Natural killer cell (primary cell): ENCODE results near the gene IMPG2. TPM values are rescaled to one million over a fixed set of nuclear protein-coding genes. Genes with fewer than 3 reads are reported as not detected.

ENCODE experiments used
- ATAC-seq, 3 donors: fragments of 150-1000 bp in 2 of 3; fragments of 200-7000 bp in 1 of 3; cut with Tn5 transposase; 1 replicate in 1 of 3; 2 replicates in 2 of 3; pipeline ENCODE4 v1.10.0; 2021; ENCODE audit warnings: mild to moderate bottlenecking in 2 of 3, moderate library complexity in 2 of 3
- DNase-seq, 2 donors: peaks; one replicate each; pipeline versions ENCODE4 v3.0.0 to v3.0.0-alpha.2; 2013 to 2021; ENCODE audit warnings: mixed read lengths in 1 of 2
- H3K27ac ChIP-seq: one replicate; pipeline ENCODE4 v1.5.1; 2013; ENCODE audit warnings: mild to moderate bottlenecking, low read length
- H3K27me3 ChIP-seq: one replicate; pipeline ENCODE4 v1.6.1; 2013; ENCODE audit warnings: low read length; ENCODE audit not compliant: control insufficient read depth, insufficient read depth
- H3K36me3 ChIP-seq: one replicate; pipeline ENCODE4 v1.6.1; 2013; ENCODE audit warnings: low read length; ENCODE audit not compliant: control insufficient read depth, insufficient read depth
- H3K4me1 ChIP-seq: one replicate; pipeline ENCODE4 v1.6.1; 2013; ENCODE audit warnings: low read length; ENCODE audit not compliant: control insufficient read depth, insufficient read depth
- H3K4me3 ChIP-seq: one replicate; pipeline ENCODE4 v1.5.1; 2013; ENCODE audit warnings: low read length
- H3K9me3 ChIP-seq: one replicate; pipeline ENCODE4 v1.6.1; 2013; ENCODE audit warnings: low read length; ENCODE audit not compliant: control insufficient read depth, insufficient read depth
- H3K27ac Mint-ChIP-seq, 2 donors: one replicate each; pipeline ENCODE4 v1.8.0; 2022; ENCODE audit warnings: mild to moderate bottlenecking in 2 of 2, mixed read lengths in 2 of 2, moderate library complexity in 1 of 2
- H3K27me3 Mint-ChIP-seq, 2 donors: one replicate each; pipeline ENCODE4 v1.8.0; 2022; ENCODE audit warnings: low read depth in 2 of 2, mixed read lengths in 2 of 2
- H3K36me3 Mint-ChIP-seq: one replicate; pipeline ENCODE4 v1.8.0; 2022; ENCODE audit warnings: mixed read lengths
- H3K4me1 Mint-ChIP-seq, 2 donors: one replicate each; pipeline ENCODE4 v1.8.0; 2022; ENCODE audit warnings: mixed read lengths in 2 of 2
- H3K4me3 Mint-ChIP-seq: one replicate; pipeline ENCODE4 v1.8.0; 2022; ENCODE audit warnings: mild to moderate bottlenecking, moderate library complexity, mixed read lengths
- H3K9me3 Mint-ChIP-seq, 2 donors: one replicate each; pipeline ENCODE4 v1.8.0; 2022; ENCODE audit warnings: mixed read lengths in 2 of 2
- CTCF ChIP-seq: fragments of 200-600 bp; IDR thresholded peaks from one replicate; pipeline ENCODE4 v1.8.0; 2022; ENCODE audit warnings: antibody characterized with exemption
- WGBS: methylation state at CpG from one replicate; pipeline ENCODE4 v1.1.7; 2013; ENCODE audit warnings: missing lambda C conversion rate; ENCODE audit not compliant: insufficient coverage; 5-methylcytosine and 5-hydroxymethylcytosine counted together
- intact Hi-C: fragments of 100-400 bp; cut with micrococcal nuclease; formaldehyde crosslinking; loops from one replicate; pipeline ENCODE4 v1.14.2; 2022
- total RNA-seq, 4 donors: library from RNA; stranded (reverse); fragments of 120-200 nt in 1 of 4; gene quantifications; one replicate each; pipeline versions ENCODE4 v1.2.3 to v1.2.4, GENCODE V29; 2013 to 2022

The IMPG2 gene
- total RNA-seq, 3 donors from 2014 or later (not counting 1 experiment from before 2014, with no cell fraction given) = 0.52 to 0.73 (median 0.72) TPM

GRCh38 chr3:101240719-101241399 lies 79.5 kb downstream of the IMPG2 start:
- DNase-seq = no peak
- H3K27me3 Mint-ChIP-seq = no peaks in the 10 kb centered on the region
- no peak for ATAC-seq
- no peaks in the 10 kb centered on the region for H3K4me1 Mint-ChIP-seq
- Histone ChIP-seq H3K36me3 (no peaks in the 10 kb centered on the region), H3K27ac (no peak overlapping the region), H3K4me3 (no peak overlapping the region), H3K4me1 (no peaks in the 10 kb centered on the region), H3K9me3 (no peaks in the 10 kb centered on the region), H3K27me3 (no peaks in the 10 kb centered on the region)
- intact Hi-C loops = no loop called here
- no peak overlapping the region for H3K27ac Mint-ChIP-seq
- H3K4me3 Mint-ChIP-seq = no peak overlapping the region
- 100% methylated on average over 1 of the region's 1 CpG for WGBS
- peaks cover 14% of the 10 kb centered on the region for H3K36me3 Mint-ChIP-seq
- no peaks in the 10 kb centered on the region for H3K9me3 Mint-ChIP-seq
- no peak for TF ChIP-seq CTCF

- no peaks in the 10 kb centered on the region for H3K27me3 ChIP-seq
- H3K27ac ChIP-seq = no peak overlapping the region
- ATAC-seq = no peak
- no peaks in the 10 kb centered on the region for H3K4me1 ChIP-seq
- H3K4me1 Mint-ChIP-seq = no peaks in the 10 kb centered on the region
- H3K9me3 Mint-ChIP-seq = no peaks in the 10 kb centered on the region
- no peak overlapping the region for H3K4me3 ChIP-seq
- intact Hi-C loops = no loop called here
- no peak overlapping the region for H3K27ac Mint-ChIP-seq
- DNase-seq = no peak
- H3K36me3 ChIP-seq = no peaks in the 10 kb centered on the region
- H3K4me3 Mint-ChIP-seq = no peak overlapping the region
- H3K9me3 ChIP-seq = no peaks in the 10 kb centered on the region
- H3K36me3 Mint-ChIP-seq = no peaks in the 10 kb centered on the region
- WGBS = 98% methylated on average over 3 of the region's 3 CpGs
- no peak for TF ChIP-seq CTCF
- H3K27me3 Mint-ChIP-seq = no peaks in the 10 kb centered on the region
These were observed 85.3 kb downstream of the IMPG2 start for GRCh38 chr3:101235048-101235447.

GRCh38 chr3:101230618-101231017 lies 89.8 kb downstream of the IMPG2 start:
- Mint-ChIP-seq H3K4me1 (no peaks in the 10 kb centered on the region), H3K27me3 (no peaks in the 10 kb centered on the region), H3K9me3 (no peaks in the 10 kb centered on the region), H3K4me3 (no peak overlapping the region), H3K36me3 (no peaks in the 10 kb centered on the region), H3K27ac (no peak overlapping the region)
- Histone ChIP-seq H3K27me3 (no peaks in the 10 kb centered on the region), H3K27ac (no peak overlapping the region), H3K4me3 (no peak overlapping the region), H3K36me3 (no peaks in the 10 kb centered on the region), H3K9me3 (no peaks in the 10 kb centered on the region), H3K4me1 (no peaks in the 10 kb centered on the region)
- ATAC-seq (no peak), DNase-seq (no peak)
- intact Hi-C loops = no loop called here
- TF ChIP-seq CTCF = no peak

GRCh38 chr3:101229681-101230080 lies 90.7 kb downstream of the IMPG2 start:
- no peak overlapping the region for H3K4me3 Mint-ChIP-seq
- H3K4me1 Mint-ChIP-seq = no peaks in the 10 kb centered on the region
- intact Hi-C loops = no loop called here
- H3K4me3 ChIP-seq = no peak overlapping the region
- H3K9me3 ChIP-seq = no peaks in the 10 kb centered on the region
- DNase-seq (no peak), ATAC-seq (no peak)
- no peak overlapping the region for H3K27ac ChIP-seq
- no peaks in the 10 kb centered on the region for H3K27me3 Mint-ChIP-seq
- no peak overlapping the region for H3K27ac Mint-ChIP-seq
- H3K36me3 Mint-ChIP-seq = no peaks in the 10 kb centered on the region
- no peaks in the 10 kb centered on the region for H3K4me1 ChIP-seq
- H3K27me3 ChIP-seq = no peaks in the 10 kb centered on the region
- H3K36me3 ChIP-seq = no peaks in the 10 kb centered on the region
- no peak for TF ChIP-seq CTCF
- no peaks in the 10 kb centered on the region for H3K9me3 Mint-ChIP-seq
- WGBS = 79% methylated on average over 4 of the region's 4 CpGs
